ENCODE data around the gene PNLIPRP2.
A peak's percentile ranks its signal among the peaks of the same experiment; 100 is the strongest.

Gene PNLIPRP2

GRCh38 chr10:116621476-116621875, 723 bp downstream of the PNLIPRP2 start:
- H3K9me3 ChIP-seq: no peaks in the 10 kb centered on the region
- no peak for DNase-seq
- TF ChIP-seq, protein P1, sequence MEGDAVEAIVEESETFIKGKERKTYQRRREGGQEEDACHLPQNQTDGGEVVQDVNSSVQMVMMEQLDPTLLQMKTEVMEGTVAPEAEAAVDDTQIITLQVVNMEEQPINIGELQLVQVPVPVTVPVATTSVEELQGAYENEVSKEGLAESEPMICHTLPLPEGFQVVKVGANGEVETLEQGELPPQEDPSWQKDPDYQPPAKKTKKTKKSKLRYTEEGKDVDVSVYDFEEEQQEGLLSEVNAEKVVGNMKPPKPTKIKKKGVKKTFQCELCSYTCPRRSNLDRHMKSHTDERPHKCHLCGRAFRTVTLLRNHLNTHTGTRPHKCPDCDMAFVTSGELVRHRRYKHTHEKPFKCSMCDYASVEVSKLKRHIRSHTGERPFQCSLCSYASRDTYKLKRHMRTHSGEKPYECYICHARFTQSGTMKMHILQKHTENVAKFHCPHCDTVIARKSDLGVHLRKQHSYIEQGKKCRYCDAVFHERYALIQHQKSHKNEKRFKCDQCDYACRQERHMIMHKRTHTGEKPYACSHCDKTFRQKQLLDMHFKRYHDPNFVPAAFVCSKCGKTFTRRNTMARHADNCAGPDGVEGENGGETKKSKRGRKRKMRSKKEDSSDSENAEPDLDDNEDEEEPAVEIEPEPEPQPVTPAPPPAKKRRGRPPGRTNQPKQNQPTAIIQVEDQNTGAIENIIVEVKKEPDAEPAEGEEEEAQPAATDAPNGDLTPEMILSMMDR (IDR thresholded peaks at IDR 0.05; ENCODE audit: low read depth, low read length): no peak
- no peaks in the 10 kb centered on the region for H3K4me1 ChIP-seq
- no peaks in the 10 kb centered on the region for H3K36me3 ChIP-seq
- no peaks in the 10 kb centered on the region for H3K27me3 ChIP-seq
- H3K4me3 ChIP-seq (ENCODE audit: low read depth, low read length): no peak overlapping the region

- peaks cover 3% of the 10 kb centered on the region for H3K27me3 ChIP-seq
- TF ChIP-seq, protein P1 (IDR thresholded peaks at IDR 0.05; ENCODE audit: low read depth, low read length): no peak
- no peak overlapping the region for H3K4me3 ChIP-seq (ENCODE audit: low read depth, low read length)
- DNase-seq: no peak
- no peaks in the 10 kb centered on the region for H3K9me3 ChIP-seq
- no peaks in the 10 kb centered on the region for H3K36me3 ChIP-seq
- no peaks in the 10 kb centered on the region for H3K4me1 ChIP-seq
These were observed 1.3 kb downstream of the PNLIPRP2 start for GRCh38 chr10:116621934-116622655.

DNA sequence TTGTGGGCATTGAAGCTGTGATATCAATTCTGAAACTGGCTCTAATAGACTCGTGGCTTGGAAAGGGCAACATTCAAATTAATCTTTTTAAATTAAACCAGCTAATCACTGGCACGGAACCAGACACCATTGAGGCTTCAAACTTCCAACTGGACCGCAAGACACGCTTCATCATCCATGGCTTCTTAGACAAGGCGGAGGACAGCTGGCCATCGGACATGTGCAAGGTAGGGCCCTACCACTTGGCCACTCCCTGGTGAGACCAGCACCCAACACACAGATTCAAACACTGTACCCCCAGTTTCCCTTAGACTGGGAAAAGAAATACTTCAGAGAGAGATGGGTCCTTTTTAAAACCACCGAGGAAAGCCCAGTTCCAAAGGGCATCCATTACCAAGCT, 5.1 kb downstream of the PNLIPRP2 start:
- Histone ChIP-seq H3K4me3 (ENCODE audit: low read depth, low read length) (no peak overlapping the region), H3K27me3 (peaks cover 10% of the 10 kb centered on the region), H3K36me3 (no peaks in the 10 kb centered on the region), H3K4me1 (no peaks in the 10 kb centered on the region), H3K9me3 (no peaks in the 10 kb centered on the region)
- no peak for DNase-seq
- TF ChIP-seq, protein P1 (IDR thresholded peaks at IDR 0.05; ENCODE audit: low read depth, low read length): no peak

GRCh38 chr10:116626815-116627214, 6.1 kb downstream of the PNLIPRP2 start:
- no peak for DNase-seq
- TF ChIP-seq, protein P1 (IDR thresholded peaks at IDR 0.05; ENCODE audit: low read depth, low read length): no peak
- Histone ChIP-seq H3K9me3 (no peaks in the 10 kb centered on the region), H3K4me3 (ENCODE audit: low read depth, low read length) (no peak overlapping the region), H3K4me1 (no peaks in the 10 kb centered on the region), H3K27me3 (peaks cover 10% of the 10 kb centered on the region), H3K36me3 (no peaks in the 10 kb centered on the region)

DNA sequence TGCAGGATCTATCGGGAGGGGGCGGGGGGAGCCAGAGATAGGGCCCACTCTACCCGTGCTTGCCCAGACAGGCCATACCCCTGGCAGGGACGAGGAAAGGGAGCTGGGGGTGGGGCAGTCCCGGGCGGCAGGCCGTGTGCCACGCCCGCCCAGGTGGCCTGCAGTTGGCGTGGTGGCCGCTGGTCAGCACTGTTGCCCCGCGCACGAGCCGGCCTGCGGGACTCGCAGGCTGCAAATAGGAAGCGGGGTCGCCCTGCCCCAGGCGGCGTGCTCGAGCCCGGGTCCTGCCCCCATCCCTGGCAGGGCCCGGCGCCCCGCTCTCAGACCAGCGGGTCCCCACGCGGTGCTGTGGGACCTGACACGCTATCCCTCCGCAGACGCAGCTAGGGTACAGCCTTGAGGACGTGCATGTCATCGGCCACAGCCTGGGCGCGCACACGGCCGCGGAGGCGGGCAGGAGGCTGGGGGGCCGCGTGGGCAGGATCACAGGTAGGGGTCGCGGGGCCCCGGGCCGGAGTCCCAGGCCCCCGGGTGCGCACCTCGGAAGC, 6.7 kb downstream of the PNLIPRP2 start:
- Histone ChIP-seq H3K9me3 (no peaks in the 10 kb centered on the region), H3K36me3 (no peaks in the 10 kb centered on the region), H3K4me1 (no peaks in the 10 kb centered on the region), H3K27me3 (peaks cover 10% of the 10 kb centered on the region), H3K4me3 (ENCODE audit: low read depth, low read length) (no peak overlapping the region)
- peak; percentile 25 for DNase-seq
- TF ChIP-seq, protein P1 (IDR thresholded peaks at IDR 0.05; ENCODE audit: low read depth, low read length): no peak

DNA sequence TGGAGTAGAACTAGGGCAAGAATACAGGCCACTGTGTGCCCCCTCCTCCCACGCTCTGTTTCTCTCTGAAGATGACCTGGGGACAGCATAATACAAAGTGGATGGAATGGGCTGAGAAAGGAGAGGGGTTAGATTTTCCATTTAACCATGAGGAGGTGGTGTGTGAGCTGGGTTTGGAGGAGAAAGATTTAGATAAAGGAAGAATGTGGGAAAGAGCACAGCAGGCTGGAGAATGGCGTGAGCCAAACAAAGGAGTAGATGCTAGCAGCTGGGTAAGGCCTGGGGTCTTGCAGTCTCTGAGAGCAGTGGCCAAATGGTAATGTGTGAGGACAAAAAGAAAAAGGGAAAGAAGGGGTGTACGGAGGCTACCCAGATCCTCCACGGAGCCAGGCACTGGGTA, 8.6 kb downstream of the PNLIPRP2 start:
- peaks cover 10% of the 10 kb centered on the region for H3K27me3 ChIP-seq

More for the DNA sequence above, 8.6 kb downstream of the PNLIPRP2 start:
- Histone ChIP-seq H3K4me3 (ENCODE audit: low read depth, low read length) (no peak overlapping the region), H3K36me3 (no peaks in the 10 kb centered on the region), H3K9me3 (no peaks in the 10 kb centered on the region), H3K4me1 (no peaks in the 10 kb centered on the region)
- no peak for DNase-seq
- TF ChIP-seq, protein P1 (IDR thresholded peaks at IDR 0.05; ENCODE audit: low read depth, low read length): no peak
